SK-N-SH (cell line): ENCODE results near the gene LINGO4. TPM values are rescaled to one million over a fixed set of nuclear protein-coding genes. Genes with fewer than 3 reads are reported as not detected.

ENCODE experiments used
- CTCF ChIA-PET: fragments of 300-600, 350-600 bp; formaldehyde crosslinking; extraction: SDS; loops from one replicate; lab custom pipeline; 2021; lab: Yijun Ruan, JAX
- POLR2A ChIA-PET: fragments of 350-600 bp; sonication (Branson Sonifier 250); formaldehyde crosslinking; extraction: SDS; loops from one replicate; lab custom pipeline; 2020; ENCODE audit warnings: antibody characterized with exemption, inconsistent platforms; lab: Yijun Ruan, JAX
- DNase-seq: peaks from one replicate; pipeline ENCODE4 v3.0.0; 2012
- H2AFZ ChIP-seq: fragments of 200-600 bp; sonication (generic); 2 replicates; pipeline ENCODE4 v1.8.1; 2016; ENCODE audit warnings: antibody characterized with exemption, mild to moderate bottlenecking, low read depth
- H3F3A ChIP-seq: fragments of 200-600 bp; sonication (generic); replicated peaks from 2 replicates; pipeline ENCODE3; 2016; ENCODE audit warnings: antibody characterized with exemption, mild to moderate bottlenecking; ENCODE audit not compliant: insufficient read depth
- H3K27ac ChIP-seq, 2 experiments: fragments of 200-500 bp in 1 of 2; fragments of 200-600 bp in 1 of 2; sonication (Bioruptor generic) in 1 of 2; sonication (generic), shearing (Covaris generic) in 1 of 2; 2 replicates each; pipeline versions ENCODE4 v1.5.1 to v1.6.1; 2014 to 2016; ENCODE audit warnings: low read depth in 2 of 2, inconsistent platforms in 1 of 2, low read length in 1 of 2, mild to moderate bottlenecking in 1 of 2, mixed read lengths in 1 of 2
- H3K27me3 ChIP-seq: fragments of 200-600 bp; sonication (generic), shearing (Covaris generic); 2 replicates; pipeline ENCODE4 v1.6.1; 2016; ENCODE audit warnings: mixed run types; ENCODE audit not compliant: insufficient read depth
- H3K36me3 ChIP-seq, 2 experiments: fragments of 200-500 bp in 1 of 2; fragments of 200-600 bp in 1 of 2; sonication (Bioruptor generic) in 1 of 2; sonication (generic) in 1 of 2; replicated peaks in 1 of 2; 2 replicates each; pipeline versions ENCODE3 to v1.5.1; 2014 to 2016; ENCODE audit warnings: low read length in 1 of 2, mild to moderate bottlenecking in 1 of 2; ENCODE audit not compliant: insufficient read depth in 2 of 2, control insufficient read depth in 1 of 2
- H3K4me1 ChIP-seq, 2 experiments: fragments of 200-500 bp in 1 of 2; fragments of 200-600 bp in 1 of 2; sonication (Bioruptor generic) in 1 of 2; sonication (generic), shearing (Covaris generic) in 1 of 2; 2 replicates each; pipeline versions ENCODE4 v1.5.1 to v1.6.1; 2014 to 2016; ENCODE audit warnings: low read depth in 1 of 2, low read length in 1 of 2, mixed run types in 1 of 2; ENCODE audit not compliant: insufficient read depth in 2 of 2, control insufficient read depth in 1 of 2
- H3K4me2 ChIP-seq: fragments of 200-600 bp; sonication (generic), shearing (Covaris generic); 2 replicates; pipeline ENCODE4 v1.6.1; 2017; ENCODE audit warnings: mixed run types
- H3K4me3 ChIP-seq, 2 experiments: fragments of 200-500 bp in 1 of 2; fragments of 200-600 bp in 1 of 2; sonication (Bioruptor generic) in 1 of 2; sonication (generic), shearing (Covaris generic) in 1 of 2; 2 replicates each; pipeline versions ENCODE4 v1.5.1 to v1.8.1; 2014 to 2016; ENCODE audit warnings: low read depth in 2 of 2, inconsistent platforms in 1 of 2, low read length in 1 of 2, mild to moderate bottlenecking in 1 of 2, mixed read lengths in 1 of 2, moderate library complexity in 1 of 2
- H3K79me2 ChIP-seq: fragments of 200-600 bp; sonication (generic); 2 replicates; pipeline ENCODE4 v1.8.1; 2017; ENCODE audit warnings: mild to moderate bottlenecking; ENCODE audit not compliant: insufficient read depth
- H3K9ac ChIP-seq: fragments of 200-600 bp; sonication (generic); 2 replicates; pipeline ENCODE4 v1.6.1; 2017; ENCODE audit warnings: mixed run types
- H3K9me2 ChIP-seq: fragments of 200-600 bp; sonication (generic); 2 replicates; pipeline ENCODE4 v1.6.1; 2017; ENCODE audit warnings: mixed run types
- H3K9me3 ChIP-seq: fragments of 200-600 bp; sonication (generic); 2 replicates; pipeline ENCODE4 v1.6.1; 2017; ENCODE audit warnings: mixed run types, mild to moderate bottlenecking, moderate library complexity
- H4K20me1 ChIP-seq: fragments of 200-600 bp; sonication (generic); 2 replicates; pipeline ENCODE4 v1.6.1; 2017; ENCODE audit warnings: mild to moderate bottlenecking, mixed run types; ENCODE audit not compliant: insufficient read depth
- CHD2 ChIP-seq: fragments of 150-350 bp; IDR thresholded peaks from 2 replicates; pipeline ENCODE4 v1.6.1; 2018; ENCODE audit warnings: low read length; ENCODE audit not compliant: partially characterized antibody
- ELF1 ChIP-seq: IDR thresholded peaks from 2 replicates; pipeline ENCODE4 v1.4.0; 2012
- EP300 ChIP-seq, 2 experiments: IDR thresholded peaks; 2 replicates each; pipeline versions ENCODE4 v1.4.0 to v1.6.1; 2012; ENCODE audit warnings: borderline replicate concordance in 1 of 2, low read depth in 1 of 2, low read length in 1 of 2
- FOXJ3 ChIP-seq: sonication (generic); formaldehyde crosslinking; IDR thresholded peaks from 2 replicates; pipeline ENCODE4 v1.5.1; 2020; ENCODE audit warnings: mild to moderate bottlenecking, missing genetic modification reagents
- FOXM1 ChIP-seq: IDR thresholded peaks from 2 replicates; pipeline ENCODE4 v1.4.0; 2012; ENCODE audit warnings: low read depth, mild to moderate bottlenecking
- GABPA ChIP-seq: IDR thresholded peaks from 2 replicates; pipeline ENCODE4 v1.4.0; 2012; ENCODE audit warnings: low read depth, mild to moderate bottlenecking
- GATA2 ChIP-seq: sonication (generic); formaldehyde crosslinking; IDR thresholded peaks from 2 replicates; pipeline ENCODE4 v1.5.0; 2020; ENCODE audit warnings: mild to moderate bottlenecking, missing genetic modification reagents
- JUND ChIP-seq: IDR thresholded peaks from 2 replicates; pipeline ENCODE4 v1.4.0; 2012
- MEF2A ChIP-seq: IDR thresholded peaks from 2 replicates; pipeline ENCODE4 v1.4.0; 2012; ENCODE audit warnings: low read depth, borderline replicate concordance
- MXI1 ChIP-seq: IDR thresholded peaks from 2 replicates; pipeline ENCODE4 v1.6.1; 2012; ENCODE audit warnings: mild to moderate bottlenecking, low read depth, low read length, improper control_type of control experiment
- RAD21 ChIP-seq: IDR thresholded peaks from 2 replicates; pipeline ENCODE4 v1.6.1; 2012; ENCODE audit warnings: mild to moderate bottlenecking, low read length
- RFX5 ChIP-seq: IDR thresholded peaks from 2 replicates; pipeline ENCODE4 v1.6.1; 2012; ENCODE audit warnings: mild to moderate bottlenecking, improper control_type of control experiment, low read length
- TCF12 ChIP-seq: IDR thresholded peaks from 2 replicates; pipeline ENCODE4 v1.4.0; 2012
- TEAD4 ChIP-seq: IDR thresholded peaks from 2 replicates; pipeline ENCODE4 v1.4.0; 2012; ENCODE audit warnings: mild to moderate bottlenecking, borderline replicate concordance; ENCODE audit not compliant: insufficient read depth
- YY1 ChIP-seq: IDR thresholded peaks from 2 replicates; pipeline ENCODE4 v1.4.0; 2012; ENCODE audit warnings: low read depth, mild to moderate bottlenecking
- whole genome bisulfite sequencing: methylation state at CpG from one replicate; pipeline ENCODE4 v1.1.6; 2017; ENCODE audit warnings: low lambda C conversion rate; 5-methylcytosine and 5-hydroxymethylcytosine counted together
- polyA plus RNA-seq, 3 experiments: library from polyadenylated mRNA; depleted of rRNA; stranded (reverse); fragments of >200 nt; gene quantifications; 2 replicates each; pipeline ENCODE4 v1.2.3, GENCODE V29; 2012
- TF ChIP-seq, protein P1 (sequence below): IDR thresholded peaks from 2 replicates; pipeline ENCODE4 v1.4.0; 2012; ENCODE audit warnings: low read depth, borderline replicate concordance
- TF ChIP-seq, protein P2 (sequence below): IDR thresholded peaks from 2 replicates; pipeline ENCODE4; 2012
- TF ChIP-seq, protein P3 (sequence below): IDR thresholded peaks from 2 replicates; pipeline ENCODE4 v1.6.1; 2012; ENCODE audit warnings: mild to moderate bottlenecking, low read depth, low read length, moderate library complexity

The LINGO4 gene
- polyA plus RNA-seq, 1 of the 3 experiments (the other 2 are of a cell fraction) = not detected

DNA sequence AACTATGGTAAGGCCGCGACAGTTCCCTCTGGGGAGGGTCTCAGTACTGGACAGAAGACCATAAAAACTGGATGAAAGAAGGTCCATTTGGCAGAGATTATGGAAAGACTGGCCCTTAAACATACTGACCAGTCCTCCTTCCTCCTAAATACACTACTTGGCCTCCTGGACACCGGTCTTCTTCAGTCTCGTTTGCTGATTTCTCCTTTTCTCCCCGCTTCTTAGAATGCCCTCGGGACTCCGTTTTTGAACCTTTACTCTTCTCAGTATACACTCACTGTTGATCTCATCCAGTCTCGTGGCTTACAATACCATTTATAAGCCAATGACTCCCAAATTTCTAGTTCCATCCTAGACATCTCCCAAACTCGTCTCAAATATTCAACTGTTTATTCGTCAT, 41.2 kb downstream of the LINGO4 start:
- POLR2A ChIA-PET = interaction anchor here (0.7 to 2.1 kb wide), 8 partner anchors 11 to 145 kb away, joined by 3 to 9 read pairs (median 4); partner anchors contain the start of genes TDRKH and THEM4
- peak overlapping the region; percentile 99 for H2AFZ ChIP-seq
- TF ChIP-seq, protein P1, sequence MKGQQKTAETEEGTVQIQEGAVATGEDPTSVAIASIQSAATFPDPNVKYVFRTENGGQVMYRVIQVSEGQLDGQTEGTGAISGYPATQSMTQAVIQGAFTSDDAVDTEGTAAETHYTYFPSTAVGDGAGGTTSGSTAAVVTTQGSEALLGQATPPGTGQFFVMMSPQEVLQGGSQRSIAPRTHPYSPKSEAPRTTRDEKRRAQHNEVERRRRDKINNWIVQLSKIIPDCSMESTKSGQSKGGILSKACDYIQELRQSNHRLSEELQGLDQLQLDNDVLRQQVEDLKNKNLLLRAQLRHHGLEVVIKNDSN = no peak
- TF ChIP-seq TEAD4 (no peak), GABPA (no peak), TCF12 (no peak), GATA2 (CRISPR knock-in tag) (no peak), YY1 (no peak), EP300 (IDR thresholded peaks at IDR 0.05; ENCODE audit: borderline replicate concordance in 1 of 2, low read depth in 1 of 2, low read length in 1 of 2) (no peak), MXI1 (no peak), JUND (no peak), FOXJ3 (CRISPR knock-in tag) (no peak)
- TF ChIP-seq, protein P2, sequence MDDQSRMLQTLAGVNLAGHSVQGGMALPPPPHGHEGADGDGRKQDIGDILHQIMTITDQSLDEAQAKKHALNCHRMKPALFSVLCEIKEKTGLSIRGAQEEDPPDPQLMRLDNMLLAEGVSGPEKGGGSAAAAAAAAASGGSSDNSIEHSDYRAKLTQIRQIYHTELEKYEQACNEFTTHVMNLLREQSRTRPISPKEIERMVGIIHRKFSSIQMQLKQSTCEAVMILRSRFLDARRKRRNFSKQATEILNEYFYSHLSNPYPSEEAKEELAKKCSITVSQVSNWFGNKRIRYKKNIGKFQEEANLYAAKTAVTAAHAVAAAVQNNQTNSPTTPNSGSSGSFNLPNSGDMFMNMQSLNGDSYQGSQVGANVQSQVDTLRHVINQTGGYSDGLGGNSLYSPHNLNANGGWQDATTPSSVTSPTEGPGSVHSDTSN = no peak
- no peaks in the 10 kb centered on the region for H3K9me2 ChIP-seq
- peak; percentile 40 for DNase-seq
- H3K4me3 ChIP-seq = peak overlapping the region; percentile 79 to 91
- no peaks in the 10 kb centered on the region for H3K27me3 ChIP-seq
- peaks cover 6% of the 10 kb centered on the region for H3F3A ChIP-seq
- 58% methylated on average over 10 of the region's 10 CpGs for WGBS
- peak overlapping the region; percentile 91 for H3K9ac ChIP-seq
- CTCF ChIA-PET = interaction anchor here (0.8 to 2.0 kb wide), 7 partner anchors 13 to 118 kb away, joined by 3 to 7 read pairs (median 4); partner anchors contain the start of gene TDRKH
- H4K20me1 ChIP-seq = no peaks in the 10 kb centered on the region
- peaks cover 18 to 29% of the 10 kb centered on the region in 2 experiments for H3K36me3 ChIP-seq
- H3K79me2 ChIP-seq = peaks cover 18% of the 10 kb centered on the region
- H3K4me1 ChIP-seq = peaks cover 0 to 10% of the 10 kb centered on the region in 2 experiments; a peak in 2 of 4 replicates
- no peaks in the 10 kb centered on the region for H3K9me3 ChIP-seq
- H3K4me2 ChIP-seq = peak overlapping the region; percentile 90
- H3K27ac ChIP-seq = peak overlapping the region; percentile 72 to 93

DNA sequence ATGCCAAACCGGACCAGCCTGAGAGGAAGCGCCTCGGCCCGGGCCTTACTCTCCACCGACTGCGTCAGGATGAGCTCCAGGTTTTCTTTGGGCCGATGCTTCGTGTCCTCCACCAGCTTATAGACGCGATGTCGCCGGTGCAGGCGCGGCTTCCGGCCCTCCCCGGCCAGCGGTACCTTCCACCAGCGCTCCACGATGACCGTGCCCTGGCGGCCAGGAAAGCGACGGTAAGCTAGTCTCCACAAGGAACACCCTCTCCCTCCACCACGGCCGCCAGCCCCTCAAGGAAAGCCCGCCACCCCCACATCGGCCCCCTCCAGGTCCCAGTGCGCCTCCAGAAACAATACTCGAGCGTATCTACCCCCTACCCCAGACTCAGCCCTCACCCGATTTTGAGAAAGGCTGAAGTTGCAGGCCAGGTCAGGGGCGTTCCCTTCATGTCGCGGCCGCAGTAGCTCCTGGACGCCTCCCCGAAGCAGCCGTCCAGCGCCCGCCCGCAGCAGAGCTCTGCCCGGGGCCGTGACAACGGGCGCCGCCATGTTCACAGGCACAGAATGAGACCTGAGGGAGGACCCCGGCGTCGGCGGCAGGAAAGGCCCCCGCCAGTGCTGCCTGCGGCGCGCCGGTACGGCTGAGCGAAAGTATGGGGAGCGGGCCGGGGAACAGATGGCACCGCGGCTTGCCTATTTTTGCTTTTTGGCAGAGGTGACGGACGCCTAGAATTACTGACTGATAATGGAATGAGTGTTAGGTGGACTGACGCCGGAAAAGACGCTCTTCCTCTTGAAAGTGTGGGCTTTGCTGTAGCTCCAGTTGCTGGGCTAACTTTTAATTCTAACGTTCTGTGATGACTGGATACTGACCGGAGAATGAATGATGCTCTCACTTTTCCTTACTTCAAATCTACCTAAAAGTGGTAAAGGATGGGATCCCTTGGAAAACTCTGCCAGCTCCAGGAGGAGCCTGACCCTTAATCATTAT, 42.0 kb downstream of the LINGO4 start, which contains the start of gene MRPL9:
MRPL9 (minus strand) TSS at position 556 of the 981 bp plus-strand sequence; CDS start at position 539, 17 bp downstream.
- CTCF ChIA-PET = interaction anchor here (0.8 to 2.0 kb wide), 12 partner anchors 14 to 214 kb away, joined by 3 to 7 read pairs (median 3); partner anchors contain the start of gene TDRKH
- under 1% methylated on average over 28 of the region's 68 CpGs for WGBS
- Histone ChIP-seq H3K27me3 (no peaks in the 10 kb centered on the region), H3K9ac (peak within 1 kb of the TSS; percentile 91), H3K27ac (peak within 1 kb of the TSS; percentile 72 to 93), H2AFZ (peak within 1 kb of the TSS; percentile 99), H3K9me3 (no peaks in the 10 kb centered on the region), H3K4me1 (peaks cover 0 to 10% of the 10 kb centered on the region in 2 experiments; a peak in 2 of 4 replicates), H3K9me2 (no peaks in the 10 kb centered on the region), H3K4me2 (peak within 1 kb of the TSS; percentile 90), H3K79me2 (peaks cover 18% of the 10 kb centered on the region), H4K20me1 (no peaks in the 10 kb centered on the region), H3F3A (peaks cover 6% of the 10 kb centered on the region), H3K4me3 (peak within 1 kb of the TSS; percentile 79 to 91), H3K36me3 (peaks cover 20 to 35% of the 10 kb centered on the region in 2 experiments)
- DNase-seq = peak; percentile 96
- POLR2A ChIA-PET = interaction anchor here (0.7 to 2.1 kb wide), 11 partner anchors 12 to 146 kb away, joined by 3 to 9 read pairs (median 4); partner anchors contain the start of genes TDRKH and THEM4
- TF ChIP-seq MXI1 = peak; percentile 73
- TF ChIP-seq MEF2A = no peak
- TF ChIP-seq, protein P3, sequence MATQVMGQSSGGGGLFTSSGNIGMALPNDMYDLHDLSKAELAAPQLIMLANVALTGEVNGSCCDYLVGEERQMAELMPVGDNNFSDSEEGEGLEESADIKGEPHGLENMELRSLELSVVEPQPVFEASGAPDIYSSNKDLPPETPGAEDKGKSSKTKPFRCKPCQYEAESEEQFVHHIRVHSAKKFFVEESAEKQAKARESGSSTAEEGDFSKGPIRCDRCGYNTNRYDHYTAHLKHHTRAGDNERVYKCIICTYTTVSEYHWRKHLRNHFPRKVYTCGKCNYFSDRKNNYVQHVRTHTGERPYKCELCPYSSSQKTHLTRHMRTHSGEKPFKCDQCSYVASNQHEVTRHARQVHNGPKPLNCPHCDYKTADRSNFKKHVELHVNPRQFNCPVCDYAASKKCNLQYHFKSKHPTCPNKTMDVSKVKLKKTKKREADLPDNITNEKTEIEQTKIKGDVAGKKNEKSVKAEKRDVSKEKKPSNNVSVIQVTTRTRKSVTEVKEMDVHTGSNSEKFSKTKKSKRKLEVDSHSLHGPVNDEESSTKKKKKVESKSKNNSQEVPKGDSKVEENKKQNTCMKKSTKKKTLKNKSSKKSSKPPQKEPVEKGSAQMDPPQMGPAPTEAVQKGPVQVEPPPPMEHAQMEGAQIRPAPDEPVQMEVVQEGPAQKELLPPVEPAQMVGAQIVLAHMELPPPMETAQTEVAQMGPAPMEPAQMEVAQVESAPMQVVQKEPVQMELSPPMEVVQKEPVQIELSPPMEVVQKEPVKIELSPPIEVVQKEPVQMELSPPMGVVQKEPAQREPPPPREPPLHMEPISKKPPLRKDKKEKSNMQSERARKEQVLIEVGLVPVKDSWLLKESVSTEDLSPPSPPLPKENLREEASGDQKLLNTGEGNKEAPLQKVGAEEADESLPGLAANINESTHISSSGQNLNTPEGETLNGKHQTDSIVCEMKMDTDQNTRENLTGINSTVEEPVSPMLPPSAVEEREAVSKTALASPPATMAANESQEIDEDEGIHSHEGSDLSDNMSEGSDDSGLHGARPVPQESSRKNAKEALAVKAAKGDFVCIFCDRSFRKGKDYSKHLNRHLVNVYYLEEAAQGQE = no peak
- TF ChIP-seq GATA2 (CRISPR knock-in tag) = no peak
- no peak for TF ChIP-seq TEAD4
- no peak for TF ChIP-seq RFX5
- TF ChIP-seq, protein P2 = no peak
- peak; percentile 54 for TF ChIP-seq CHD2
- peak; percentile 34; the same call in 1 of the 2 replicates for TF ChIP-seq ELF1
- TF ChIP-seq FOXM1 = no peak
- TF ChIP-seq RAD21 = no peak; the same call in 1 of the 2 replicates
- TF ChIP-seq TCF12 = 0 out of 2 replicates have a peak, but pooled peaks have one; percentile 39
- 0 out of 2 replicates have a peak, but pooled peaks have one; percentile 22 for TF ChIP-seq GABPA
